ENCODE results near the gene IRF6.

IRF6 gene

DNA sequence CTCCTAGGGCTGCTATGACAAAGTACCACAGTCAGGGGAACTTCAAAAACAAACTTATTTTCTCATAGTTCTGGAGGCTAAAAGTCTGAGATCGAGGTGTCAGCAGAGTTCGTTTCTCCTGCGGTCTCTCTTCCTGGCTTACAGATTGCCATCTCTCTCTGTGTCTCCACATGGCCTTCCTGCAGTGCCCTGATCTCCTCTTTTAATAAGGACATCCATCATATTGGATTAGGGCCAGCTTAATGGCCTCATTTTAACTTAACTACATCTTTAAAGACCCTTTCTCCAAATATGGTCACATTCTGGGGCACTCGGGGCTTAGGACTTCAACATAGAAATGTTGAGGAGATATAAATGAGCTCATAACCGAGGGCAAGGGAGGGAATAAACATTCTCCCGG, 33.8 kb downstream of the IRF6 start:
- H3K4me1 ChIP-seq (ENCODE audit: insufficient read depth, low read length, severe bottlenecking): peaks cover 9% of the 10 kb centered on the region
- no peak overlapping the region for H3K27ac ChIP-seq (ENCODE audit: low read depth, low read length, poor library complexity, severe bottlenecking)
- no peaks in the 10 kb centered on the region for H3F3A ChIP-seq (ENCODE audit: insufficient read depth, low read length)
- no peaks in the 10 kb centered on the region for H4K20me1 ChIP-seq (ENCODE audit: insufficient read depth, low read length)
- TF ChIP-seq, protein P1, sequence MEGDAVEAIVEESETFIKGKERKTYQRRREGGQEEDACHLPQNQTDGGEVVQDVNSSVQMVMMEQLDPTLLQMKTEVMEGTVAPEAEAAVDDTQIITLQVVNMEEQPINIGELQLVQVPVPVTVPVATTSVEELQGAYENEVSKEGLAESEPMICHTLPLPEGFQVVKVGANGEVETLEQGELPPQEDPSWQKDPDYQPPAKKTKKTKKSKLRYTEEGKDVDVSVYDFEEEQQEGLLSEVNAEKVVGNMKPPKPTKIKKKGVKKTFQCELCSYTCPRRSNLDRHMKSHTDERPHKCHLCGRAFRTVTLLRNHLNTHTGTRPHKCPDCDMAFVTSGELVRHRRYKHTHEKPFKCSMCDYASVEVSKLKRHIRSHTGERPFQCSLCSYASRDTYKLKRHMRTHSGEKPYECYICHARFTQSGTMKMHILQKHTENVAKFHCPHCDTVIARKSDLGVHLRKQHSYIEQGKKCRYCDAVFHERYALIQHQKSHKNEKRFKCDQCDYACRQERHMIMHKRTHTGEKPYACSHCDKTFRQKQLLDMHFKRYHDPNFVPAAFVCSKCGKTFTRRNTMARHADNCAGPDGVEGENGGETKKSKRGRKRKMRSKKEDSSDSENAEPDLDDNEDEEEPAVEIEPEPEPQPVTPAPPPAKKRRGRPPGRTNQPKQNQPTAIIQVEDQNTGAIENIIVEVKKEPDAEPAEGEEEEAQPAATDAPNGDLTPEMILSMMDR (IDR thresholded peaks at IDR 0.05; ENCODE audit: low read length): no peak
- TF ChIP-seq EZH2 (IDR thresholded peaks at IDR 0.05; ENCODE audit: borderline replicate concordance, low read length): no peak
- no peak overlapping the region for H3K4me3 ChIP-seq (ENCODE audit: low read depth, low read length, poor library complexity, severe bottlenecking)
- no peak overlapping the region for H2AFZ ChIP-seq (ENCODE audit: low read length)
- H3K4me2 ChIP-seq (ENCODE audit: low read length): no peak overlapping the region
- no peaks in the 10 kb centered on the region for H3K79me2 ChIP-seq (ENCODE audit: insufficient read depth, low read length)
- H3K36me3 ChIP-seq (ENCODE audit: insufficient read depth, low read length): no peaks in the 10 kb centered on the region
- H3K9ac ChIP-seq (ENCODE audit: low read length): no peak overlapping the region
- no peaks in the 10 kb centered on the region for H3K9me3 ChIP-seq (ENCODE audit: low read length)
- H3K27me3 ChIP-seq (ENCODE audit: insufficient read depth, low read length): no peaks in the 10 kb centered on the region
- H3K9me2 ChIP-seq (ENCODE audit: low read depth, low read length): no peaks in the 10 kb centered on the region

DNA sequence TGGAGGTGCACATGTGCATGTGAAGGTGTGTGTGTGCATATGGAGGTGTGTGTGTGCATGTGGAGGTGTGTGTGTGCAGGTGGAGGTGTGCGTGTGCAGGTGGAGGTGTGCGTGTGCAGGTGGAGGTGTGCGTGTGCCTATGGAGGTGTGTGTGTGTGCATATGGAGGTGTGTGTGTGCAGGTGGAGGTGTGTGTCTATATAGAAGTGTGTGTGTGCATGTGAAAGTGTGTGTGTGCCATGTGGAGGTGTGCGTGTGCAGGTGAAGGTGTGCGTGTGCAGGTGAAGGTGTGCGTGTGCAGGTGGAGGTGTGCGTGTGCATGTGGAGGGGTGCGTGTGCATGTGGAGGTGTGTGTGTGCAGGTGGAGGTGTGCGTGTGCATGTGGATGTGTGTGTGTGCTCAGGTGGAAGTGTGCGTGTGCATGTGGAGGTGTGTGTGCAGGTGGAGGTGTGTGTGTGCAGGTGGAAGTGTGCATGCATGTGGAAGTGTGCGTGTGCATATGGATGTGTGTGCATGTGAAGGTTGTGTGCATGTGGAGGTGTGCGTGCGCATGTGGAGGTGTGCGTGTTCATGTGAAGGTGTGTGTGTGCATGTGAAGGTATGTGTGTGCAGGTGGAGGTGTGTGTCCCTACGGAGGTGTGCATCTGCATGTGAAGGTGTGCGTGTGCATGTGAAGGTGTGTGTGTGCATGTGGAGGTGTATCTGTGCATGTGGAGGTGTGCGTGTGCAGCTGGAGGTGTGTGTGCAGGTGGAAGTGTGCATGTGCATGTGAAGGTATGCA, 35.1 kb downstream of the IRF6 start:
- Histone ChIP-seq H3K27me3 (ENCODE audit: insufficient read depth, low read length) (no peaks in the 10 kb centered on the region), H3K79me2 (ENCODE audit: insufficient read depth, low read length) (no peaks in the 10 kb centered on the region), H3K9me3 (ENCODE audit: low read length) (no peaks in the 10 kb centered on the region), H3K36me3 (ENCODE audit: insufficient read depth, low read length) (no peaks in the 10 kb centered on the region), H3K4me1 (ENCODE audit: insufficient read depth, low read length, severe bottlenecking) (peaks cover 9% of the 10 kb centered on the region), H3K4me2 (ENCODE audit: low read length) (no peak overlapping the region), H3K9ac (ENCODE audit: low read length) (no peak overlapping the region), H3K9me2 (ENCODE audit: low read depth, low read length) (no peaks in the 10 kb centered on the region), H4K20me1 (ENCODE audit: insufficient read depth, low read length) (no peaks in the 10 kb centered on the region), H3F3A (ENCODE audit: insufficient read depth, low read length) (no peaks in the 10 kb centered on the region), H2AFZ (ENCODE audit: low read length) (no peak overlapping the region), H3K27ac (ENCODE audit: low read depth, low read length, poor library complexity, severe bottlenecking) (no peak overlapping the region), H3K4me3 (ENCODE audit: low read depth, low read length, poor library complexity, severe bottlenecking) (no peak overlapping the region)
- no peak for TF ChIP-seq EZH2 (IDR thresholded peaks at IDR 0.05; ENCODE audit: borderline replicate concordance, low read length)
- TF ChIP-seq, protein P1 (IDR thresholded peaks at IDR 0.05; ENCODE audit: low read length): no peak

DNA sequence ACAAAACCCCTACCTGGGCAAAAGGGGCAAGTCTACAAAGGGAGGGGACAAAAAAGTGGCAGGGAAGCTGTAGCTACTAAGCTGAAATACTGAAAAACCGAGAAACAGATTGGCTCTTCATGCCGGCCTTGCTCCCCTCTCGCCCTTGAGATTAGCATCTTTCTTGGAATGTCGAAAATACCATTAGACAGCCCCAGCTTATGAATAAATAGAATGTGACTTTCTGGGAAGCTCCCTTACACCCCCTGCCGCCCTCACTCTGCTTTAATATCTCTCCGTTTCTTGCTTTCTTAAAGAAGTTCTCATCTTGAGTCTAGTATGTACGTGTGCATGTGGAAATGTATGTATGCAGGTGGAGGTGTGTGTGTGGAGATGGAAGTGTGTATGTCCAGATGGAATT, 36.0 kb downstream of the IRF6 start:
- no peak for TF ChIP-seq EZH2 (IDR thresholded peaks at IDR 0.05; ENCODE audit: borderline replicate concordance, low read length)
- TF ChIP-seq, protein P1 (IDR thresholded peaks at IDR 0.05; ENCODE audit: low read length): no peak
- Histone ChIP-seq H3K4me3 (ENCODE audit: low read depth, low read length, poor library complexity, severe bottlenecking) (no peak overlapping the region), H3F3A (ENCODE audit: insufficient read depth, low read length) (no peaks in the 10 kb centered on the region), H3K27ac (ENCODE audit: low read depth, low read length, poor library complexity, severe bottlenecking) (no peak overlapping the region), H3K79me2 (ENCODE audit: insufficient read depth, low read length) (no peaks in the 10 kb centered on the region), H3K36me3 (ENCODE audit: insufficient read depth, low read length) (no peaks in the 10 kb centered on the region), H3K9me2 (ENCODE audit: low read depth, low read length) (no peaks in the 10 kb centered on the region), H4K20me1 (ENCODE audit: insufficient read depth, low read length) (no peaks in the 10 kb centered on the region), H3K4me1 (ENCODE audit: insufficient read depth, low read length, severe bottlenecking) (peaks cover 9% of the 10 kb centered on the region), H3K4me2 (ENCODE audit: low read length) (no peak overlapping the region), H3K9ac (ENCODE audit: low read length) (no peak overlapping the region), H2AFZ (ENCODE audit: low read length) (no peak overlapping the region), H3K9me3 (ENCODE audit: low read length) (no peaks in the 10 kb centered on the region), H3K27me3 (ENCODE audit: insufficient read depth, low read length) (no peaks in the 10 kb centered on the region)

All from OCI-LY1 (cell line).